K562 (cell line): ENCODE data around the gene WWOX. TPM values are rescaled to one million over a fixed set of nuclear protein-coding genes. Genes with fewer than 3 reads are reported as not detected.

Experiments
- ATAC-seq: fragments of 200-7000 bp; cut with Tn5 transposase; 3 replicates; pipeline ENCODE4 v1.9.1; 2020; ENCODE audit warnings: moderate library complexity
- BruUV-seq: library from RNA; stranded (reverse); fragments of 400-500 nt; replicated peaks from 2 replicates; lab custom pipeline; 2021; lab: Mats Ljungman, UMichigan
- CTCF ChIA-PET: fragments of 300-600 bp; formaldehyde crosslinking; extraction: SDS; loops from one replicate; lab custom pipeline; 2021; ENCODE audit warnings: low intra/inter-chr PET ratio; lab: Yijun Ruan, JAX
- POLR2A ChIA-PET: fragments of 300-600, 350-650 bp; sonication (Branson Sonifier 250); formaldehyde crosslinking; extraction: SDS; loops from one replicate; lab custom pipeline; 2021; ENCODE audit warnings: antibody characterized with exemption, inconsistent platforms; lab: Yijun Ruan, JAX
- DNase-seq, 4 experiments: peaks; one replicate each; pipeline versions ENCODE4 v3.0.0 to v3.0.0-alpha.2; 2011 to 2018; ENCODE audit warnings: low spot score in 3 of 4, mixed read lengths in 3 of 4; ENCODE audit errors: extremely low read depth in 1 of 4
- FAIRE-seq: peaks from 2 replicates; lab custom pipeline; 2011; peaks lifted over from hg19 to GRCh38; lab: Jason Lieb, UNC
- H2AFZ ChIP-seq: 2 replicates; pipeline ENCODE4 v1.6.0; 2011; ENCODE audit warnings: low read depth, low read length, control low read depth, inconsistent platforms
- H3K27ac ChIP-seq: fragments of 200-600 bp; 3 replicates; pipeline ENCODE4 v1.8.0; 2011; ENCODE audit warnings: low read depth, mild to moderate bottlenecking, control low read depth, inconsistent platforms, low read length, moderate library complexity, mixed read lengths; ENCODE audit errors: extremely low read depth
- H3K27me3 ChIP-seq, 2 experiments: fragments of 300-600 bp in 1 of 2; 2 replicates in 1 of 2; 3 replicates in 1 of 2; pipeline versions ENCODE4 v1.6.0 to v1.8.0; 2011; ENCODE audit warnings: inconsistent platforms in 2 of 2, low read length in 2 of 2, mild to moderate bottlenecking in 1 of 2, mixed read lengths in 1 of 2, moderate library complexity in 1 of 2; ENCODE audit not compliant: control insufficient read depth in 2 of 2, insufficient read depth in 2 of 2
- H3K36me3 ChIP-seq: fragments of 300-600 bp; 3 replicates; pipeline ENCODE4 v1.8.0; 2011; ENCODE audit warnings: mild to moderate bottlenecking, low read length, inconsistent platforms; ENCODE audit not compliant: control insufficient read depth, insufficient read depth
- H3K4me1 ChIP-seq, 2 experiments: fragments of 200-600 bp in 1 of 2; replicated peaks in 1 of 2; 2 replicates in 1 of 2; 3 replicates in 1 of 2; pipeline versions ENCODE4 v1.5.1 to v1.8.0; 2011; ENCODE audit warnings: inconsistent platforms in 2 of 2, low read length in 2 of 2, mild to moderate bottlenecking in 1 of 2, mixed read lengths in 1 of 2, moderate library complexity in 1 of 2; ENCODE audit not compliant: control insufficient read depth in 2 of 2, insufficient read depth in 2 of 2
- H3K4me2 ChIP-seq: 2 replicates; pipeline ENCODE4 v1.6.1; 2011; ENCODE audit warnings: low read length, control low read depth, inconsistent platforms, mixed read lengths; ENCODE audit not compliant: insufficient read depth
- H3K4me3 ChIP-seq: fragments of 200-600 bp; sonication (generic), shearing (Covaris generic); 2 replicates; pipeline ENCODE4 v1.5.1; 2016; ENCODE audit warnings: control low read depth, inconsistent platforms
- H3K79me2 ChIP-seq: fragments of 200-600 bp; 3 replicates; pipeline ENCODE4 v1.8.0; 2011; ENCODE audit warnings: low read length, inconsistent platforms; ENCODE audit not compliant: control insufficient read depth, insufficient read depth
- H3K9ac ChIP-seq, 2 experiments: 2 replicates each; pipeline versions ENCODE4 v1.6.0 to v1.6.1; 2011; ENCODE audit warnings: low read depth in 2 of 2, low read length in 2 of 2, control low read depth in 1 of 2, inconsistent platforms in 1 of 2, mild to moderate bottlenecking in 1 of 2, mixed read lengths in 1 of 2; ENCODE audit not compliant: insufficient read depth in 1 of 2
- H3K9me1 ChIP-seq: one replicate; pipeline ENCODE4 v1.6.0; 2011; ENCODE audit warnings: inconsistent platforms, mild to moderate bottlenecking, low read length, moderate library complexity; ENCODE audit not compliant: control insufficient read depth, insufficient read depth
- H3K9me3 ChIP-seq: replicated peaks from 2 replicates; pipeline ENCODE4 v1.5.1; 2011; ENCODE audit warnings: low read depth, low read length, inconsistent platforms; ENCODE audit not compliant: control insufficient read depth, insufficient read depth
- H4K20me1 ChIP-seq: replicated peaks from 2 replicates; pipeline ENCODE4 v1.6.1; 2011; ENCODE audit warnings: low read length, inconsistent platforms, mixed read lengths; ENCODE audit not compliant: control insufficient read depth, insufficient read depth
- EGR1 ChIP-seq: fragments of 450-650 bp; conservative IDR thresholded peaks from 2 replicates; pipeline ENCODE4 v1.6.1; 2017; ENCODE audit warnings: mild to moderate bottlenecking
- PTTG1 ChIP-seq: fragments of 450-650 bp; IDR thresholded peaks from 2 replicates; pipeline ENCODE4 v1.6.1; 2016; ENCODE audit warnings: low read depth, mild to moderate bottlenecking, missing genetic modification characterization, missing compliant biosample characterization
- PYGO2 ChIP-seq: fragments of 450-650 bp; IDR thresholded peaks from 2 replicates; pipeline ENCODE4 v1.6.1; 2016; ENCODE audit warnings: mild to moderate bottlenecking, missing genetic modification characterization, moderate library complexity, missing compliant biosample characterization
- ZNF224 ChIP-seq: sonication (generic); formaldehyde crosslinking; IDR thresholded peaks from 2 replicates; pipeline ENCODE4 v1.8.0; 2022; ENCODE audit warnings: mild to moderate bottlenecking, missing genetic modification reagents
- ZNF507 ChIP-seq: conservative IDR thresholded peaks from 2 replicates; pipeline ENCODE4 v1.6.1; 2017; ENCODE audit warnings: missing genetic modification characterization, missing compliant biosample characterization
- WGBS: fragments of 100-300 bp; shearing (Covaris generic); methylation state at CpG from one replicate; pipeline ENCODE4 v1.1.6; 2016; ENCODE audit warnings: low coverage, mixed read lengths; ENCODE audit not compliant: insufficient coverage; ENCODE audit errors: missing lambda C conversion rate; 5-methylcytosine and 5-hydroxymethylcytosine counted together
- in situ Hi-C: fragments of 300-500 bp; cut with MboI; formaldehyde crosslinking; loops from 4 replicates; pipeline ENCODE4 v1.15.0; 2018; ENCODE audit warnings: inconsistent platforms, mixed read lengths
- intact Hi-C: fragments of 100-400 bp; cut with micrococcal nuclease; formaldehyde crosslinking; loops from 2 replicates; pipeline ENCODE4 v1.14.2; 2022
- polyA plus RNA-seq, 8 experiments: library from polyadenylated mRNA; depleted of rRNA in 4 of 8; stranded (reverse) in 5 of 8; unstranded in 3 of 8; fragments of >200 nt; fragmentation: Nextera tagmentation in 2 of 8; fragmentation: Illumina TruSeq in 1 of 8; extraction: Ambion mirVana in 2 of 8; extraction: Trizol in 1 of 8; gene quantifications; 2 replicates each; pipeline versions ENCODE4 v1.2.1 to v1.2.3, GENCODE V29; 2011 to 2014; ENCODE audit warnings: inconsistent platforms in 1 of 8, missing spikeins in 1 of 8
- total RNA-seq, 7 experiments: library from RNA; depleted of rRNA in 6 of 7; stranded (reverse); fragments of >200 nt in 6 of 7; fragmentation: Illumina TruSeq in 2 of 7; extraction: Trizol in 2 of 7; gene quantifications; 2 replicates each; pipeline versions ENCODE4 v1.2.1 to v1.2.3, GENCODE V29; 2011 to 2021; ENCODE audit warnings: low replicate concordance in 1 of 7
- TF ChIP-seq, protein P1 (sequence below): sonication (generic); formaldehyde crosslinking; IDR thresholded peaks from 2 replicates; pipeline ENCODE4 v1.8.0; 2022; ENCODE audit warnings: mild to moderate bottlenecking, missing genetic modification reagents
- TF ChIP-seq, protein P2 (sequence below): fragments of 450-650 bp; IDR thresholded peaks from 2 replicates; pipeline ENCODE4 v1.7.1; 2018; ENCODE audit warnings: mild to moderate bottlenecking, low read depth; ENCODE audit not compliant: partially characterized antibody
- TF ChIP-seq, protein P3 (sequence below): sonication (generic); formaldehyde crosslinking; IDR thresholded peaks from 2 replicates; pipeline ENCODE4 v1.8.1; 2023; ENCODE audit warnings: mild to moderate bottlenecking, missing genetic modification reagents
- TF ChIP-seq, protein P4 (sequence below): fragments of 450-650 bp; formaldehyde crosslinking; IDR thresholded peaks from 2 replicates; pipeline ENCODE4 v1.4.0; 2020; ENCODE audit warnings: mild to moderate bottlenecking

WWOX gene
- total and polyA plus RNA-seq, 9 of the 15 experiments (the other 6 are each of a cell fraction or from before 2014, with no cell fraction given): 1.6 to 22.7 (median 8.1) TPM

DNA sequence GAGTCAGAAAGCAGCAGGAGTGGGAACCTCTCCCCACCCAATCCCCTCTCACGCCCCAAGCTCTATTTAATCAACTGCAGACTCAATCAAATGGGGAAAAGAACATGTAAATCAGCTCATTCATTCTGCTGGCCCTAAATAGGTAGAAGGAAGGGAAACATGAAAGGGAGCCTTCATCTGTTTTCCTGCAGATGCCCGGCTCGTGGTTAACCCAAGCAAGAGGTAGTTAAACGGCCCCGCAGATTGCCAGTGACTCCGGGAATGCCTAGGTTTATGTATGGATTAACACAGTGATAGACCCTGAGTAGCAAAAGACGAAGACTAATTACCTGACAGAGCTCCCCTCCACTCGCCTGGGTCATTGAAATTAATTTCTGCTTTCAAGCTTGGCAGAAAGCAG lies 542.0 kb downstream of the WWOX start (continued):
- TF ChIP-seq, protein P1, sequence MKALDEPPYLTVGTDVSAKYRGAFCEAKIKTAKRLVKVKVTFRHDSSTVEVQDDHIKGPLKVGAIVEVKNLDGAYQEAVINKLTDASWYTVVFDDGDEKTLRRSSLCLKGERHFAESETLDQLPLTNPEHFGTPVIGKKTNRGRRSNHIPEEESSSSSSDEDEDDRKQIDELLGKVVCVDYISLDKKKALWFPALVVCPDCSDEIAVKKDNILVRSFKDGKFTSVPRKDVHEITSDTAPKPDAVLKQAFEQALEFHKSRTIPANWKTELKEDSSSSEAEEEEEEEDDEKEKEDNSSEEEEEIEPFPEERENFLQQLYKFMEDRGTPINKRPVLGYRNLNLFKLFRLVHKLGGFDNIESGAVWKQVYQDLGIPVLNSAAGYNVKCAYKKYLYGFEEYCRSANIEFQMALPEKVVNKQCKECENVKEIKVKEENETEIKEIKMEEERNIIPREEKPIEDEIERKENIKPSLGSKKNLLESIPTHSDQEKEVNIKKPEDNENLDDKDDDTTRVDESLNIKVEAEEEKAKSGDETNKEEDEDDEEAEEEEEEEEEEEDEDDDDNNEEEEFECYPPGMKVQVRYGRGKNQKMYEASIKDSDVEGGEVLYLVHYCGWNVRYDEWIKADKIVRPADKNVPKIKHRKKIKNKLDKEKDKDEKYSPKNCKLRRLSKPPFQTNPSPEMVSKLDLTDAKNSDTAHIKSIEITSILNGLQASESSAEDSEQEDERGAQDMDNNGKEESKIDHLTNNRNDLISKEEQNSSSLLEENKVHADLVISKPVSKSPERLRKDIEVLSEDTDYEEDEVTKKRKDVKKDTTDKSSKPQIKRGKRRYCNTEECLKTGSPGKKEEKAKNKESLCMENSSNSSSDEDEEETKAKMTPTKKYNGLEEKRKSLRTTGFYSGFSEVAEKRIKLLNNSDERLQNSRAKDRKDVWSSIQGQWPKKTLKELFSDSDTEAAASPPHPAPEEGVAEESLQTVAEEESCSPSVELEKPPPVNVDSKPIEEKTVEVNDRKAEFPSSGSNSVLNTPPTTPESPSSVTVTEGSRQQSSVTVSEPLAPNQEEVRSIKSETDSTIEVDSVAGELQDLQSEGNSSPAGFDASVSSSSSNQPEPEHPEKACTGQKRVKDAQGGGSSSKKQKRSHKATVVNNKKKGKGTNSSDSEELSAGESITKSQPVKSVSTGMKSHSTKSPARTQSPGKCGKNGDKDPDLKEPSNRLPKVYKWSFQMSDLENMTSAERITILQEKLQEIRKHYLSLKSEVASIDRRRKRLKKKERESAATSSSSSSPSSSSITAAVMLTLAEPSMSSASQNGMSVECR (CRISPR knock-in tag): no peak
- TF ChIP-seq PTTG1 (no peak), EGR1 (no peak), ZNF507 (tag) (no peak)

DNA sequence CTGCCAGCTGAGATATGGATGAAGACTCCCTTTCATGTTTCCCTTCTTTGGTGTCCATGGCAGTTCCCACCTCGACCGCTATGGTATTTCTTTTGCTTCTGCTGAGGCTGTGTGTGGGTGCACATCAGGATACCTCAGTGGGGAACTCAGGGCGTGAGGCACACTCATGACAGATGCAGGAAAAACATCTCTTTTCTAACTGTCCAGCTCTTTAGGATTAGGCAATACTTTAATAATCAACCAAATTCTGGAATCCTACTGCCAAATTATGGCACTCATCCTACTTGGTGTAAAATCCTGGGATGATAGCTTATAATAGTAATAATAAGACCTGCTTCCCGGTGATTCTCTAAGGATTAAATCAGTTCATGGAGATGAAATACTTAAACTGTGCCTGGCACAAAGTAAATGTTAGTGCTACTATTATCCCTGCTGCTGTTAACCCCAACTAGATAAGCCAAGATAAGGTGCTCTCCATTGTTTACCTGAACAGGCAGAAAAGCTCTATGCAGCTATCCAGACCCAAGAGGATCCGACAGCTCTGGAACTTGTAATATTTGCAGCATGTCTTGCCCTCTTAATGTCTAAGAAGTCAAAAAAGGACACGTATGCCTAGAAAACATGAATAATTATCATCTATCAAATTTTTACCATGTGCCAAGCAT lies 543.3 kb downstream of the WWOX start:
- no peak overlapping the region for H3K9ac ChIP-seq
- H3K36me3 ChIP-seq: no peaks in the 10 kb centered on the region; the same call in 2 of the 3 replicates
- FAIRE-seq: no peak
- DNase-seq: no peak
- CTCF ChIA-PET: no interaction called here
- POLR2A ChIA-PET: interaction anchor here (0.9 kb wide), 1 partner anchor 26 kb away, joined by 3 read pairs; no protein-coding TSS in a partner anchor
- H3K4me2 ChIP-seq: no peak overlapping the region
- no peaks in the 10 kb centered on the region for H3K9me1 ChIP-seq
- no peaks in the 10 kb centered on the region for H3K4me1 ChIP-seq
- ATAC-seq: no peak
- WGBS: 1% methylated on average over 6 of the region's 6 CpGs
- H4K20me1 ChIP-seq: no peaks in the 10 kb centered on the region
- in situ Hi-C loops: no loop called here
- no peaks in the 10 kb centered on the region for H3K9me3 ChIP-seq
- no TSS peak for BruUV-seq
- H3K79me2 ChIP-seq: no peaks in the 10 kb centered on the region
- H3K27me3 ChIP-seq: peaks cover 21 to 35% of the 10 kb centered on the region in 2 experiments; a peak in 4 of 5 replicates
- intact Hi-C loops: no loop called here
- no peak overlapping the region for H3K27ac ChIP-seq
- no peak overlapping the region for H3K4me3 ChIP-seq
- H2AFZ ChIP-seq: no peak overlapping the region
- TF ChIP-seq, protein P2, sequence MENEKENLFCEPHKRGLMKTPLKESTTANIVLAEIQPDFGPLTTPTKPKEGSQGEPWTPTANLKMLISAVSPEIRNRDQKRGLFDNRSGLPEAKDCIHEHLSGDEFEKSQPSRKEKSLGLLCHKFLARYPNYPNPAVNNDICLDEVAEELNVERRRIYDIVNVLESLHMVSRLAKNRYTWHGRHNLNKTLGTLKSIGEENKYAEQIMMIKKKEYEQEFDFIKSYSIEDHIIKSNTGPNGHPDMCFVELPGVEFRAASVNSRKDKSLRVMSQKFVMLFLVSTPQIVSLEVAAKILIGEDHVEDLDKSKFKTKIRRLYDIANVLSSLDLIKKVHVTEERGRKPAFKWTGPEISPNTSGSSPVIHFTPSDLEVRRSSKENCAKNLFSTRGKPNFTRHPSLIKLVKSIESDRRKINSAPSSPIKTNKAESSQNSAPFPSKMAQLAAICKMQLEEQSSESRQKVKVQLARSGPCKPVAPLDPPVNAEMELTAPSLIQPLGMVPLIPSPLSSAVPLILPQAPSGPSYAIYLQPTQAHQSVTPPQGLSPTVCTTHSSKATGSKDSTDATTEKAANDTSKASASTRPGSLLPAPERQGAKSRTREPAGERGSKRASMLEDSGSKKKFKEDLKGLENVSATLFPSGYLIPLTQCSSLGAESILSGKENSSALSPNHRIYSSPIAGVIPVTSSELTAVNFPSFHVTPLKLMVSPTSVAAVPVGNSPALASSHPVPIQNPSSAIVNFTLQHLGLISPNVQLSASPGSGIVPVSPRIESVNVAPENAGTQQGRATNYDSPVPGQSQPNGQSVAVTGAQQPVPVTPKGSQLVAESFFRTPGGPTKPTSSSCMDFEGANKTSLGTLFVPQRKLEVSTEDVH: no peak
- no peak for TF ChIP-seq PYGO2 (tag)
- TF ChIP-seq ZNF224 (CRISPR knock-in tag): no peak
- TF ChIP-seq, protein P3, sequence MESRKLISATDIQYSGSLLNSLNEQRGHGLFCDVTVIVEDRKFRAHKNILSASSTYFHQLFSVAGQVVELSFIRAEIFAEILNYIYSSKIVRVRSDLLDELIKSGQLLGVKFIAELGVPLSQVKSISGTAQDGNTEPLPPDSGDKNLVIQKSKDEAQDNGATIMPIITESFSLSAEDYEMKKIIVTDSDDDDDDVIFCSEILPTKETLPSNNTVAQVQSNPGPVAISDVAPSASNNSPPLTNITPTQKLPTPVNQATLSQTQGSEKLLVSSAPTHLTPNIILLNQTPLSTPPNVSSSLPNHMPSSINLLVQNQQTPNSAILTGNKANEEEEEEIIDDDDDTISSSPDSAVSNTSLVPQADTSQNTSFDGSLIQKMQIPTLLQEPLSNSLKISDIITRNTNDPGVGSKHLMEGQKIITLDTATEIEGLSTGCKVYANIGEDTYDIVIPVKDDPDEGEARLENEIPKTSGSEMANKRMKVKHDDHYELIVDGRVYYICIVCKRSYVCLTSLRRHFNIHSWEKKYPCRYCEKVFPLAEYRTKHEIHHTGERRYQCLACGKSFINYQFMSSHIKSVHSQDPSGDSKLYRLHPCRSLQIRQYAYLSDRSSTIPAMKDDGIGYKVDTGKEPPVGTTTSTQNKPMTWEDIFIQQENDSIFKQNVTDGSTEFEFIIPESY (CRISPR knock-in tag): no peak
- TF ChIP-seq, protein P4, sequence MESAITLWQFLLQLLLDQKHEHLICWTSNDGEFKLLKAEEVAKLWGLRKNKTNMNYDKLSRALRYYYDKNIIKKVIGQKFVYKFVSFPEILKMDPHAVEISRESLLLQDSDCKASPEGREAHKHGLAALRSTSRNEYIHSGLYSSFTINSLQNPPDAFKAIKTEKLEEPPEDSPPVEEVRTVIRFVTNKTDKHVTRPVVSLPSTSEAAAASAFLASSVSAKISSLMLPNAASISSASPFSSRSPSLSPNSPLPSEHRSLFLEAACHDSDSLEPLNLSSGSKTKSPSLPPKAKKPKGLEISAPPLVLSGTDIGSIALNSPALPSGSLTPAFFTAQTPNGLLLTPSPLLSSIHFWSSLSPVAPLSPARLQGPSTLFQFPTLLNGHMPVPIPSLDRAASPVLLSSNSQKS (CRISPR knock-in tag): no peak
